GM12878 (cell line): ENCODE measurements around the gene OPN4. TPM values are rescaled to one million over a fixed set of nuclear protein-coding genes. Genes with fewer than 3 reads are reported as not detected.

Source experiments
- ATAC-seq: fragments of 200-7000 bp; cut with Tn5 transposase; 3 replicates; pipeline ENCODE4 v1.9.1; 2020; ENCODE audit warnings: mild to moderate bottlenecking, moderate library complexity
- BruUV-seq: library from RNA; stranded (reverse); fragments of 400-500 nt; replicated peaks from 2 replicates; lab custom pipeline; 2021; lab: Mats Ljungman, UMichigan
- CTCF ChIA-PET: fragments of 300-600 bp; sonication (Branson Sonifier 250); formaldehyde crosslinking; extraction: SDS; loops from one replicate; lab custom pipeline; 2021; ENCODE audit warnings: inconsistent platforms; lab: Yijun Ruan, JAX
- POLR2A ChIA-PET: fragments of 350-600 bp; formaldehyde crosslinking; extraction: SDS; loops from one replicate; lab custom pipeline; 2021; ENCODE audit warnings: inconsistent platforms; lab: Charles Lee
- RAD21 ChIA-PET: fragments of 300-600 bp; sonication (Branson Sonifier 250); formaldehyde crosslinking; loops from one replicate; lab custom pipeline; 2023; ENCODE audit warnings: antibody characterized with exemption; ENCODE audit not compliant: unreplicated experiment; lab: Charles Lee
- SMC1A ChIA-PET: fragments of 300-600 bp; sonication (Branson Sonifier 250); formaldehyde crosslinking; loops from one replicate; lab custom pipeline; 2023; ENCODE audit not compliant: unreplicated experiment, uncharacterized antibody; lab: Charles Lee
- DNase-seq: peaks from one replicate; pipeline ENCODE4 v3.0.0-alpha.2; 2011; ENCODE audit warnings: low read depth, low spot score
- FAIRE-seq: peaks from 3 replicates; lab custom pipeline; 2011; peaks lifted over from hg19 to GRCh38; lab: Jason Lieb, UNC
- H2AFZ ChIP-seq: 2 replicates; pipeline ENCODE4 v1.6.0; 2011; ENCODE audit warnings: low read depth, low read length, control low read depth; ENCODE audit not compliant: control insufficient read depth
- H3K27ac ChIP-seq: 2 replicates; pipeline ENCODE4 v1.5.1; 2011; ENCODE audit warnings: control low read depth; ENCODE audit not compliant: control insufficient read depth, insufficient read depth
- H3K27me3 ChIP-seq, 2 experiments: replicated peaks in 1 of 2; 2 replicates each; pipeline versions ENCODE4 v1.6.0 to v1.6.1; 2011; ENCODE audit warnings: low read length in 1 of 2; ENCODE audit not compliant: control insufficient read depth in 2 of 2, insufficient read depth in 2 of 2
- H3K36me3 ChIP-seq, 2 experiments: 2 replicates each; pipeline ENCODE4 v1.5.1; 2011; ENCODE audit warnings: low read length in 1 of 2; ENCODE audit not compliant: control insufficient read depth in 2 of 2, insufficient read depth in 2 of 2
- H3K4me1 ChIP-seq: 2 replicates; pipeline ENCODE4 v1.6.1; 2011; ENCODE audit warnings: mild to moderate bottlenecking, low read length, moderate library complexity, mixed read lengths; ENCODE audit not compliant: control insufficient read depth, insufficient read depth
- H3K4me2 ChIP-seq: 2 replicates; pipeline ENCODE4 v1.6.0; 2011; ENCODE audit warnings: control low read depth; ENCODE audit not compliant: control insufficient read depth, insufficient read depth
- H3K4me3 ChIP-seq: fragments of 200-600 bp; sonication (generic); 2 replicates; pipeline ENCODE4 v1.5.1; 2016
- H3K79me2 ChIP-seq: 2 replicates; pipeline ENCODE4 v1.6.0; 2011; ENCODE audit warnings: low read length; ENCODE audit not compliant: control insufficient read depth, insufficient read depth
- H3K9ac ChIP-seq: 2 replicates; pipeline ENCODE4 v1.8.0; 2011; ENCODE audit warnings: low read length, control low read depth, mixed read lengths; ENCODE audit not compliant: control insufficient read depth, insufficient read depth
- H3K9me3 ChIP-seq: replicated peaks from 3 replicates; pipeline ENCODE4 v1.5.1; 2011; ENCODE audit warnings: mild to moderate bottlenecking, low read length; ENCODE audit not compliant: control insufficient read depth, insufficient read depth
- H4K20me1 ChIP-seq: 2 replicates; pipeline ENCODE4 v1.6.0; 2011; ENCODE audit not compliant: control insufficient read depth, insufficient read depth
- CHD4 ChIP-seq: fragments of 200-600 bp; sonication (generic); IDR thresholded peaks from 2 replicates; pipeline ENCODE4 v1.6.1; 2016; ENCODE audit warnings: mild to moderate bottlenecking
- CUX1 ChIP-seq: IDR thresholded peaks from 2 replicates; pipeline ENCODE4 v1.6.1; 2012; ENCODE audit warnings: improper control_type of control experiment, low read depth, low read length; ENCODE audit not compliant: insufficient replicate concordance
- E4F1 ChIP-seq: fragments of 450-650 bp; IDR thresholded peaks from 2 replicates; pipeline ENCODE4 v1.6.1; 2018; ENCODE audit warnings: borderline replicate concordance, mild to moderate bottlenecking; ENCODE audit not compliant: partially characterized antibody
- EED ChIP-seq: sonication (generic); IDR thresholded peaks from 2 replicates; pipeline ENCODE4 v1.6.1; 2016; ENCODE audit warnings: antibody characterized with exemption, low read depth
- ETV6 ChIP-seq, 2 experiments: fragments of 450-650 bp in 1 of 2; IDR thresholded peaks in 1 of 2; conservative IDR thresholded peaks in 1 of 2; 2 replicates each; pipeline ENCODE4 v1.6.1; 2014; ENCODE audit warnings: antibody characterized with exemption in 1 of 2, borderline replicate concordance in 1 of 2, low read depth in 1 of 2, mild to moderate bottlenecking in 1 of 2, moderate library complexity in 1 of 2
- HCFC1 ChIP-seq: fragments of 150-350 bp; IDR thresholded peaks from 2 replicates; pipeline ENCODE4 v1.6.1; 2014; ENCODE audit warnings: low read length
- HSF1 ChIP-seq: fragments of 150-350 bp; IDR thresholded peaks from 2 replicates; pipeline ENCODE4 v1.6.1; 2014; ENCODE audit warnings: mild to moderate bottlenecking, low read depth, low read length
- IRF5 ChIP-seq: fragments of 450-650 bp; IDR thresholded peaks from 2 replicates; pipeline ENCODE4 v1.6.1; 2017; ENCODE audit warnings: borderline replicate concordance
- KDM1A ChIP-seq: fragments of 200-600 bp; sonication (generic); IDR thresholded peaks from 2 replicates; pipeline ENCODE4 v1.6.1; 2016; ENCODE audit warnings: borderline replicate concordance
- ZNF622 ChIP-seq: fragments of 450-650 bp; IDR thresholded peaks from 2 replicates; pipeline ENCODE4 v1.6.1; 2017; ENCODE audit warnings: mild to moderate bottlenecking, inconsistent platforms
- WGBS: methylation state at CpG from one replicate; pipeline ENCODE4 v1.1.6; 2016; ENCODE audit warnings: low lambda C conversion rate; ENCODE audit not compliant: insufficient replicate concordance, insufficient coverage; ENCODE audit errors: missing lambda C conversion rate; 5-methylcytosine and 5-hydroxymethylcytosine counted together
- in situ Hi-C: fragments of 300-500 bp; cut with MboI; formaldehyde crosslinking; loops from 9 replicates; pipeline ENCODE4 v1.14.3; 2018; ENCODE audit warnings: mixed read lengths
- intact Hi-C: fragments of 100-400 bp; cut with micrococcal nuclease; formaldehyde crosslinking; loops from one replicate; pipeline ENCODE4 v1.14.2; 2022; ENCODE audit not compliant: unreplicated experiment
- polyA plus RNA-seq, 11 experiments: library from polyadenylated mRNA; depleted of rRNA in 4 of 11; unstranded in 6 of 11; stranded (reverse) in 5 of 11; fragments of >200 nt; fragmentation: Nextera tagmentation in 4 of 11; fragmentation: Illumina TruSeq in 1 of 11; extraction: Ambion mirVana in 4 of 11; extraction: Trizol in 1 of 11; gene quantifications; 1 replicate in 1 of 11; 2 replicates in 10 of 11; pipeline versions ENCODE4 v1.2.1 to v1.2.3, GENCODE V29; 2011 to 2016; ENCODE audit warnings: inconsistent platforms in 2 of 11, missing spikeins in 2 of 11, low read depth in 1 of 11
- total RNA-seq, 4 experiments: library from RNA; depleted of rRNA in 3 of 4; stranded (reverse); fragments of >200 nt in 3 of 4; fragmentation: Illumina TruSeq in 1 of 4; extraction: Trizol in 1 of 4; gene quantifications; 2 replicates each; pipeline versions ENCODE4 v1.2.1 to v1.2.3, GENCODE V29; 2013 to 2021

The OPN4 gene
- total and polyA plus RNA-seq, 10 of the 15 experiments (the other 5 are each of a cell fraction or from before 2014, with no cell fraction given): not detected

GRCh38 chr10:86698207-86698940, 44.0 kb downstream of the OPN4 start:
- H3K4me3 ChIP-seq: no peak overlapping the region
- H2AFZ ChIP-seq: no peak overlapping the region
- ChIA-PET CTCF (interaction anchor here (1.3 kb wide), 1 partner anchor 10 kb away, joined by 4 read pairs; no protein-coding TSS in a partner anchor), POLR2A (no interaction called here), SMC1A (no interaction called here), RAD21 (no interaction called here)
- TF ChIP-seq ETV6 (conservative IDR thresholded peaks at IDR 0.05 in 1 of 2, IDR thresholded peaks at IDR 0.05 in 1 of 2; ENCODE audit: borderline replicate concordance in 1 of 2, low read depth in 1 of 2): no peak
- TF ChIP-seq ZNF622: no peak
- no peak for TF ChIP-seq HCFC1
- no peak for TF ChIP-seq CHD4
- no peak for TF ChIP-seq IRF5
- TF ChIP-seq HSF1: no peak
- no peak for TF ChIP-seq E4F1
- no peak for TF ChIP-seq KDM1A
- TF ChIP-seq EED: no peak
- no peak for TF ChIP-seq CUX1
- no peak overlapping the region for H3K4me2 ChIP-seq
- H3K27me3 ChIP-seq: peaks cover 0 to 2% of the 10 kb centered on the region in 2 experiments; a peak in 3 of 4 replicates
- BruUV-seq: no TSS peak
- 47% methylated on average over 9 of the region's 9 CpGs for WGBS
- H4K20me1 ChIP-seq: no peaks in the 10 kb centered on the region
- no peaks in the 10 kb centered on the region for H3K36me3 ChIP-seq
- no peaks in the 10 kb centered on the region for H3K4me1 ChIP-seq
- DNase-seq (no peak), FAIRE-seq (no peak), ATAC-seq (no peak)
- no peak overlapping the region for H3K9ac ChIP-seq
- no peaks in the 10 kb centered on the region for H3K9me3 ChIP-seq
- H3K27ac ChIP-seq: no peak overlapping the region
- in situ Hi-C loops (no loop called here), intact Hi-C loops (no loop called here)
- no peaks in the 10 kb centered on the region for H3K79me2 ChIP-seq
